Activated naive CD4-positive, alpha-beta T cell treated with anti-CD3 and anti-CD28 coated beads, Interleukin-2, amount 50 U/mL, for 72 hours (primary cell): ENCODE measurements around the gene C5orf15. TPM values are rescaled to one million over a fixed set of nuclear protein-coding genes. Genes with fewer than 3 reads are reported as not detected.
A peak's percentile ranks its signal among the peaks of the same experiment; 100 is the strongest.
"Not testable (repeated sequence)": the region's sequence is repeated elsewhere in the genome, so short reads cannot be mapped to it uniquely, and the experiment has no call there.

ENCODE experiments used
- ATAC-seq, 2 donors: fragments of 150-1000 bp; cut with Tn5 transposase; 2 replicates each; pipeline ENCODE4 v1.10.0; 2021; ENCODE audit warnings: mild to moderate bottlenecking in 2 of 2, moderate library complexity in 2 of 2
- DNase-seq, 2 donors: peaks; one replicate each; pipeline ENCODE4 v3.0.0; 2021 to 2022; ENCODE audit warnings: low spot score in 2 of 2
- H3K27ac Mint-ChIP-seq, 2 donors: one replicate each; pipeline ENCODE4 v1.8.0; 2022; ENCODE audit warnings: mild to moderate bottlenecking in 2 of 2, mixed read lengths in 2 of 2
- H3K36me3 Mint-ChIP-seq, 2 donors: one replicate each; pipeline ENCODE4 v1.8.0; 2022; ENCODE audit warnings: mixed read lengths in 2 of 2
- H3K9me3 Mint-ChIP-seq, 2 donors: one replicate each; pipeline ENCODE4 v1.8.0; 2022; ENCODE audit warnings: mixed read lengths in 2 of 2
- total RNA-seq, 2 donors: library from RNA; stranded (reverse); gene quantifications; one replicate each; pipeline ENCODE4 v1.2.3, GENCODE V29; 2022

Gene C5orf15
- total RNA-seq, 2 donors from 2014 or later, result 20.6 to 28.1 TPM

DNA sequence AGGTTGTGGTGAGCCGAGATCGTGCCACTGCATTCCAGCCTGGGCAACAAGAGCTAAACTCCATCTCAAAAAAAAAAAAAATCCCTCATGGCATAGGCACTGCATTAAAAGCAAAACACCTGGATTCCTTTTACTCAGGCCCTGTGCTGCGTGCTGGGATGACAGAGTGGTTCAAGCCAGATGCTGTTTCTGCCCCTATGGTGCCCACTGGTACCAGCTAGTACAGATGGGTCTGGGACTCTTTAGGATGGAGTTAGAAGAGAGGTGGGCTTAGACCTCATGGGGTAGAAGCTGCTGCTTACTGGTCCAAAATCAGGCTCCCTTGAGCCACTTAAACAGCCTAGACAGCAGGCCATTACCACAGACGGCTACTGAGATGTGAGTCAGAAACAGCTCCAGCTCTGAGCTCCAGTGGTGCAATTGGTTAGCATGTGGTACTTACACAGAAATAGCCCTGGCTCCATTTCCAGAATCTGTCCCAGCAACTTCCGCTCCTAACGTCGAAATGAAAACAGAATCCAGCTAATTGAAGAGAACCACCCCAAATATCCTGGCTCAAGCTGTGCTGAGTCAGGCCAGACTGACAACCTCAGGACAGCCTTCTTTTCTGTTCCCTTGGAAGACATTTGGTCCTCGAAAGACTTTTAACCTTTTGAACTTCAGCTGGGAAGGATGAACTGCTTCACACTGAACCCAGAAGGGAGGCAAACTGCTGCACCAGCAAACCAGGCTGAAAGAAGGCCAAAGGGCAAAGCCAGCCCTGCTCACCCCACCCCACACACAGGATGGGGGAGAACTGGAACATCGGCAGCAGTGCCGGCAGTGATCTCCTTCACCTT lies 15.5 kb downstream of the C5orf15 start:
- Mint-ChIP-seq H3K27ac (no peak overlapping the region), H3K36me3 (peaks cover 0 to 15% of the 10 kb centered on the region in 2 donors), H3K9me3 (no peaks in the 10 kb centered on the region)
- DNase-seq, result no peak
- ATAC-seq, result no peak

DNA sequence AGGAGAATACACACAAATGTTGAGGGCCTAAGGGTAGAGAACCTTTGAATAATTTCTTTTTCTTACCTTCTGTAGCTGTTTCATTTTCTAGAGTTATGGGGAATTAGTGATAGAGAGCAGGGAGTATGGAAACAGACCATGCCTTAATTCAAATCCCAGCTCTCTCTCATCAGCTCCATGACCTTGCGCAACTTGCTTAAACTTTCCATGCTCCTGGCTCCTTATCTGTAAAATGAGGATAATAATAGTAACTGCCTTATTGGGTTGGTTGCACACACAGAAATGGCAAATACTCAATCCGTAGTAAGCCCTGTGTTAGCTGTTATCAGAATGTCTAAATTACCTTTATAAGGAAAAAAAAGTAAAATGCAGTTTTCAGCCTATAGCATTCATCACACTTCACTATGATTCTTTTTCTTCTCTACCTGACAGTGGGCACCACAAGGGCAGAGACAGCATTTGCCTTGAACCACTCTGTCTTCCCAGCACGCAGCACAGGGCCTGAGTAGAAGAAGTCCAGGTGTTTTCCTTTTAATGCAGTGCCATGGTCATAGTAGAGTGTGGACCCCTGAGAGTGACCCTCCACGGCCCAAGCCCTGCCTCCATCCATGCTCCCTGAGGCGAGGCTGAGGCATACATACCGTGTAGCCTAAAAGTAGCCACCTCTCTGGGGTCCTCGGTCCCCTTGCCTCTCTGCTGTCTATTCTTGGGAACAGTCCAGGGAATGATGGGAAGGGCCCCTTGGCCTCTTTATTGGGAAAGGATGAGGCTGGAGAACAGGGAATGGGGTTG lies 17.4 kb downstream of the C5orf15 start:
- H3K9me3 Mint-ChIP-seq, result no peaks in the 10 kb centered on the region
- peaks cover 0 to 12% of the 10 kb centered on the region in 2 donors for H3K36me3 Mint-ChIP-seq
- H3K27ac Mint-ChIP-seq, result peak overlapping the region in 1 of 2 donors; percentile 65
- ATAC-seq (no peak), DNase-seq (no peak)

DNA sequence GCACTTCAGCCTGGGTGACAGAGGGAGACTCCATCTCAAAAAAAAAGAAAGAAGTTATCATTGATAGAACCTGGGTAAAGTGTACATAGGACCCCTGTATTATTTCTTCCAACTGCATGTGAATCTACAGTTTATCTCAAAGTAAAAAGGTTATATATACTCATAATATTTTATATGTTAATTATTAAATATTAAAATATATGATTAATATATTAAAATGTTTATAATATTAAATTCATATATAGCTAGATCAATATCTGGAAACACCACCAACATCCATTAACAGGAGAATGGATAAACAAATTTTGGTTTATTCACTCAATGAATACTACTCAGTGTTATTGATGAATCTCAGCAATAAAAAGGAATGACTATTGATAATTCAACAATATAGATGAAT lies 19.7 kb downstream of the C5orf15 start:
- ATAC-seq, result no peak
- Mint-ChIP-seq H3K27ac (no peak overlapping the region), H3K9me3 (no peaks in the 10 kb centered on the region), H3K36me3 (no peaks in the 10 kb centered on the region)
- no peak for DNase-seq

DNA sequence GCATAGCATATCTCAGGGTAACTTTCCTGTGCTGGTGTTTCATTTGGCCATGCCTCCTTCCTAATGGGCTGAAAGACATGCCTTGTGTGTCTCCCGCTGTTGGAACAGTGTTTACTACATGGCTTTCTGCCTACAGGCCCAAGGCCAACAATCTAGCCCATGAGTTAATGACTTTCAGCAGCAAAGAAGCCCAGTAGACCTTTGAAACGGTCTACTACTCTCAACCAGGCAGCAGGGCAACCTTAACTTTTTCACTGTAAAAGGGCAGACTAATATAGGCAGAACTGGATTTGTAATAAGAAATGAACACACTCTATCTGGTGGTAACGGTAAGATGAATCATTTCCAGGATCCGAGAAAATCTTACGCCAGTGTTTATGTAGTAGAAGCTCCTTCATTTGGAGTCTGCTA lies 21.0 kb downstream of the C5orf15 start:
- DNase-seq (no peak), ATAC-seq (no peak)
- H3K36me3 Mint-ChIP-seq, result no peaks in the 10 kb centered on the region
- H3K9me3 Mint-ChIP-seq, result no peaks in the 10 kb centered on the region
- no peak overlapping the region for H3K27ac Mint-ChIP-seq

DNA sequence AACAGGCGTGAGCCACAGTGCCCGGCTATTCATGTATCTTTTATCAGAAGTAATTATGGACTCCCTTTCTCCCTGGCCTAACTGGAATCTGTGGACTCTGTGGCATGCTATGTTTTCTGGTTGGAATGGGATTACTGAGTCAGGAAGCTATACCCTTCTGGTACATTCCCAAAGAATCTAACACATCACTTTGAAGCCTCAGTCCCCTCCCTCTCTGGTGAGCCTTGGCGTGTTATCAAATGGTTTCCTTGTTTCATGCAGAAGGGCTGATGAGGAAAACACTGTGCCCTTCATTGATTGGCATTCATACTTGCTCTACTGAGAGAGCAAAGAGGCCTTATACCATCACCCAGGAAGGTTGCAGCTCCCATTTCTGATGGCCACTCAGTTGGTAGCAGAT lies 22.9 kb downstream of the C5orf15 start:
- Mint-ChIP-seq H3K9me3 (no peaks in the 10 kb centered on the region), H3K27ac (no peak overlapping the region), H3K36me3 (no peaks in the 10 kb centered on the region)
- DNase-seq (no peak), ATAC-seq (no peak)

DNA sequence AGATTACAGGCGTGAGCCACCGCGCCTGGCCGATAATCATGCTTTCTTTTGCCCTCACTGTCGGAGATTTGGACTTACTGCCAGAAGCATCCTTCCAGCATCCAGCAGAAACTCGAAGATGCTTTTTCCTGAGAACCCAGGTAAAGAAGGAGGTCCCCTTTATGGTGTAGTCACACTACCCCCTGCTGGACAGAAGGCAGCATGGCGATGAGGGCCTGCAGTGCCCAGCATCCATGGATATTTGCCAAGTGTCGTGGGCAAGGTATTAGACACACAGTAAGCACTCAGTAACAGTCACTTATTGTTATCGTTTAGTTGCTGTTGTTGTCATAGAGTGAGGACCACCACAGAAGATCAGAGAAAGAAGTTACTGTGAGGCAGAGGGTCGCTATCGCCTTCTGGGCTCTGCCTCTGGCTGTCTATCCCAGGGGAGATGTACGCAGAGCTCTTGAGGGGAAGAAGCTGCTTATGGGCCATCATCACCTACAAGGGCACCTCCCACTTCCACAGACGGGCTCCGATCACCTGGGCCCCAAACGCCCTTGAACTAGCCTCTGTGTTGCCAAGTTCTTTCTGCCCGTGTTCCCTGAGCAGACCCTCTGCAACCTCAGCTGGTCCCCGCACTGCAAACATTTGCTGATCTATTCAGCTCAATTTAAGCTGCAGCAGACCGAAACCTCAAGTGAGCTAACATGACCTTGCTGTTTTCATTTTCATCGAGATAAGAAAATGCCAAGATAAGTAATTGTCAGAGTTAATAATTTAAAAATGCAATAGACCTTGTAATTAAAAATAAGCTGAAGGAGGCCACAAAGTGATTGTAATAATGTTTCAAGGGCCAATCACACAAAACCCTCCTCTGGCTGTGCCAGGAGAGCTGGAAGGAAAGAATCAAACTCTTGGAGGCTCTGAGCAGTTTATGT lies 23.9 kb downstream of the C5orf15 start:
- no peak overlapping the region for H3K27ac Mint-ChIP-seq
- DNase-seq, result peak in 1 of 2 donors; percentile 64
- no peaks in the 10 kb centered on the region for H3K36me3 Mint-ChIP-seq
- no peaks in the 10 kb centered on the region for H3K9me3 Mint-ChIP-seq
- peak; percentile 57 to 70 for ATAC-seq

DNA sequence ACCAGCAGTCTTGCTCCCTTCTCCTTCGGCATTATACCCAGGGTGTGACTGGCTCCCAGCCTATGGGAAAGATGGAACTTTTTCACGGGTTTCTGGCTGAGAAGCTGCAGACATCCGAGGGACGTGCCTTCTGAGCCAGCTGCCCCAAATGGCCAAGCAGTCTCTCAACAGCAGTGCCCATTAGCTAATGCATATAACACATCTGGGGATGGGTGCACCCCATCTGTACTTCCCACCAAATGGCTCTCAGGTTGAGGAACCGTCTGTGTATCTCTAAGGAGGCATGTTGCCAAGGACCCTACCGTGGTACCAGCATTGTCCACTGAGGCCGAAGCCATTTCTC lies 25.0 kb downstream of the C5orf15 start:
- DNase-seq, result no peak
- Mint-ChIP-seq H3K36me3 (no peaks in the 10 kb centered on the region), H3K9me3 (no peaks in the 10 kb centered on the region), H3K27ac (no peak overlapping the region)
- ATAC-seq, result no peak

DNA sequence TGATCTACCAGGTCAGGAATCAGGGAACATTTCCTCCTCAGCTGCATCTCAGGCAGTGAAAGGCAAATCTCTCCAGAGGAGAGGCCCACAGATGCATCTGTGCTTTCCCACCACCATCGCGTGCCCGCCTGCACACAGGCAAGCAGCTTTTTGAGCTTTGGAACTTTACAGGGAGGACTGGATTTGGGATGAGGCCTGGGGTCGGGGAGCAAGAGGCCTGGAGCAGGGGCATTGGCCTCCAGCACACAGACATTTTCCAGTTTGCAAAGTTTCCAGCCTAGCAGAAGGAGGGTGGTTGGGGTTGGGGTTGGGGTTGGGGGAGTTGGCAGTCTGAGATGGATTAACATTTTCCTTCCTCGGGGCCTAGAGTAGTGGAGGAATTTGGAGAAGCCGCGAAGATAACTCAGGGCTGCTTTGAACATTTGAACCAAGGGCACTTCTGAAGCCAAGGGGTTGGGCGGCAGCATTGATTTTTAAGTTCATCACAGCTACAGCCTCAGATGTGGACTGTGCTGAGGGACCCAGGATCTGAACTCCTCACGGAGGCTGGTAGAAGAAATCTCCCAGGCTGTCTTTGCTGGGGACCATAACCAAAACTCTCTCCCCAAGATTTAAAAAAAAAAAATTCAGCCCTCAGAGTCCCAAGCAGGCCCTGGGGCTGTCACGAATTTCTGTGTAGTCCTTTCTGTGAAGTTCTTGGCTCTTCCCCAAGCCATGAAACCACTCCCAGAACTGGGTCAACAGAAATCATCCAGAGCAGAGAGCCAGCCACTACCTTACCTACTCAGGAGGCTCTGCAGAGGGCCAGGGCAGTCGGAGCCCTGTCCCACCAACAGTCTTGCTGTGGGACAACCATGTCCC lies 25.6 kb downstream of the C5orf15 start:
- Mint-ChIP-seq H3K36me3 (no peaks in the 10 kb centered on the region), H3K9me3 (no peaks in the 10 kb centered on the region), H3K27ac (no peak overlapping the region)
- DNase-seq (no peak), ATAC-seq (no peak)

DNA sequence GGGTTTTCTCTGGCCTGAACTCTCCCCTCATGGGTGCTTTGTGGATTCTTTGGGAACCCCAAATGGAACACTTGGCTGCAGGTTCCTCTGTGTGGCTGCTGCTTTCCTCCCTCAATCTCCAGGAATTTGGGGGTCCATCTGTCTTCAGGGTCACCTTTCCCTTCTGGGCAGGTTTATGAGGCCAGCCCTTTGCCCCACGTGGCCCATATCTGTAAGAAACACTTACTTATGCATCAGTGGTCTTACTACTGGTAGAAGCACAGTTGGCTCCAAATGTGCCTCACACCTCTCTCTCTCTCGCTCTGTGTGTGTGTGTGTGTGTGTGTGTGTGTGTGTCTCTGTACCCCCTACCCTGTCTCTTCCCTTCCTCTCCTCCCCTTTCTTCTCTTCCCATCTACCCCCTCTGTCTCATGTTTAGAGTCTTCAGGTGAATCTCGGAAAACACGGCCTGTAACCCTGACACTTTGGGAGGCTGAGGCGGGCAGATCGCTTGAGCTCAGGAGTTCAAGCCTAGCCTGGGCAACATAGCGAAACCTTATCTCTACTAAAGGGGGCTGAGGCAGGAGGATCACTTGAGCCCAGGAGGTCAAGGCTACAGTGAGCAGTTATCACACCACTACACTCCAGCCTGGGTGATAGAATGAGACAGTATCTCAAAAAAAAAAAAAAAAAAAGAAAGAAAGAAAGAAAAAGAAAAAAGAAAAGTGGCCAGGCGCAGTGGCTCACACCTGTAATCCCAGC lies 26.8 kb downstream of the C5orf15 start:
- H3K9me3 Mint-ChIP-seq, result no peaks in the 10 kb centered on the region
- H3K36me3 Mint-ChIP-seq, result peaks cover 0 to 2% of the 10 kb centered on the region in 2 donors
- no peak for ATAC-seq

DNA sequence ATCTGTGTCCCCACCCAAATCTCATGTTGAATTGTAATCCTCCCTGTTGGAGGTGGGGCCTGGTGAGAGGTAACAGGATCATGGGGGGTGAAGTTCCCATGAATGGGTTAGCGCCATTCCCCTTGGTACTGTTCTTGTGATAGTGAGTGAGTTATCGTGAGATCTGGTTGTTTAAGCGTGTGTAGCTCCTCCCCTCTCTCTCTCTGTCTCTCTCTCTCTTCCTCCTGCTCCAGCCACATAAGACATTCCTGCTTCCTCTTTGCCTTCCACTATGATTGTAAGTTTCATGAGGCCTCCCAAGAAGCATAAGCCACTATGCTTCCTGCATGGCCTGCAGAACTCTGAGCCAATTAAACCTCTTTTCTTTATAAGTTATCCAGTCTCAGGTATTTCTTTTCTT lies 28.8 kb downstream of the C5orf15 start:
- DNase-seq (no peak), ATAC-seq (no peak)
- no peak overlapping the region for H3K27ac Mint-ChIP-seq
- H3K9me3 Mint-ChIP-seq, result no peaks in the 10 kb centered on the region
- H3K36me3 Mint-ChIP-seq, result peaks cover 0 to 6% of the 10 kb centered on the region in 2 donors

More for the DNA sequence above, 26.8 kb downstream of the C5orf15 start:
- H3K27ac Mint-ChIP-seq, result peak overlapping the region in 1 of 2 donors; percentile 81
- DNase-seq, result no peak

DNA sequence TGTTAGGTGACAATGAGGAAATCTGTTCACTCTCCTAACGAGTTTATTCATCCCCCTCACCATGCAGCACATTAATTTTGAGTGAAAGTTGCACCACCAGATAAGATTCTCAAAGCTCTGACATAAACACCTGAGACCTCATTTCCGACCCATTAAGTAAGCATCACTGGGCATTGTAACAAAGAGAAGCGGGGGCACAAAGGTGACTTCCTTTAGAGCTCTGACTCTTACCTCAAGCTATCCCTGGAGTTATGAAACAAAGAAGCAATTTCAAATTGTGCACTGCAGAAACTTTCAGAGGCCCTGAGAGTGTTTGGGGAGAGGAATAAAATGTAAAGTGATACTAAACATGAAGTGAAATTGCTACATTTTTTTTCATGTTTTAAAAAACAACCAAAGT lies 29.5 kb downstream of the C5orf15 start:
- H3K36me3 Mint-ChIP-seq, result peaks cover 0 to 6% of the 10 kb centered on the region in 2 donors
- H3K9me3 Mint-ChIP-seq, result no peaks in the 10 kb centered on the region
- no peak for ATAC-seq
- DNase-seq, result no peak
- no peak overlapping the region for H3K27ac Mint-ChIP-seq

DNA sequence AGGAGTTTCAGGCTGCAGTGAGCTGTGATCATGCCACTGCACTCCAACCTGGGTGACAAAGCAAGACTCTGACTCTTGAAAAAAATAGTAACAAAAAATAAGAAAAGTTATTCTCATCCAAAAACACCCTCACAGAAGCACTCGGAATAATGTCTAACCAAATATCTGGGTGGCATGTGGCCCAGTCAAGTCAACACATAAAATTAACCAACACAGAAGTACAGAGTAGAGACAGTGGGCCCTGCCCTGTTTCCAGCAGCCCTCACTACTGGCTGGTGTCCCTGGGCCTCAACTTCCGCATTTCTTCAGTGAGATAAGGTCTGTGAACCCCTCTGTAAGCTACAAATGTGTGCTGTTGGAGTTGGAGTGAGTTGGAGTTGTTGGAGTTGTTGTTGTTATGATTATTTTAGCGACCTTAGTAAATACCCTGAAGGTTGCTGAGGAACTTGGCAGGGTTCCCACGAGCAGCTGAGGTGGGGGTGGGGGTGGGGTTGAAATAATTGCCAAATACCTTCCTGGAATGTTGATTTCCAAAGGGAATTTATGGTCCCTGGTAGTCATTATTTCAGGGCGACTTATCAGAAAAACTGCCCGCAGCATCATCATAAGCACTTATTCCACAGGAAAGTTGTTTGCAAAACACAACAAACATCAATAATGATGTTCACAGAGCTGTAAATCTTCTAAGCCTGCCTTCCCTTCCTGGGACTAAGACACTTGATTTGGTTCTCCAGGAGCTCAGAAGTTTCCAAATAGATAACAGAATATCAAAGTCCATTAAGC lies 30.2 kb downstream of the C5orf15 start:
- DNase-seq (no peak), ATAC-seq (no peak)
- H3K27ac Mint-ChIP-seq, result no peak overlapping the region
- H3K36me3 Mint-ChIP-seq, result peaks cover 0 to 6% of the 10 kb centered on the region in 2 donors
- no peaks in the 10 kb centered on the region for H3K9me3 Mint-ChIP-seq

DNA sequence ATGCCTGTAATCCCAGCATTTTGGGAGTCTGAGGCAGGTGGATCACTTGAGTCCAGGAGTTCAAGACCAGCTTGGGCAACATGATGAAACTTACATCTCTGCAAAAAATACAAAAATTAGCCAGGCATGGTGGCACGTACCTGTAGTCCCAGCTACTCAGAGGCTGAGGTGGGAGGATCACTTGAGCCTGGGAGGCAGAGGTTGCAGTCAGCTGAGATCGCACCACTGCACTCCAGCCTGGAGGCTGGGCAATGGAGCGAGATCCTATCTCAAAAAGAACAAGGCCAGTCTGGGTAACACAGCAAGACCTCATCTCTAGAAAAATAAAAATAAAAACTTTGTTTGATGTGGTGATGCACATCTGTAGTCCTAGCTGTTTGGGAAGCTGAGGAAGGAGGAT lies 30.8 kb downstream of the C5orf15 start:
- not testable (repeated sequence) for H3K9me3 Mint-ChIP-seq, ATAC-seq, H3K36me3 Mint-ChIP-seq, H3K27ac Mint-ChIP-seq, DNase-seq

DNA sequence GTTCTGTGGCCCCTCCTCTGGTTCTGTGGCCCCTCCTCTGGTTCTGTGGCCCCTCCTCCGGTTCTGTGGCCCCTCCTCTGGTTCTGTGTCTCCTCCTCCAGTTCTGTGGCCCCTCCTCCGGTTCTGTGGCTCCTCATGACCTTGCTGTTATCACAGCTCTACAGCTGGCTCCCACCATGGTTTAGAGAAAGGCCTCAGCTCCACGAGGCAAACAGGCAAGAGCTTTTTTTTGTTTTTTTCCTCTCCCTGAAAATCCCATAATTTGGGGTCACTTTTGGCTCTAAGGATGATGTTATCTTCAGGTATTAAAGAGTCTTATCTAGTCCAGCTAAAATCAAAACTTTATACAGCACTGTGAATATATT lies 31.8 kb downstream of the C5orf15 start:
- Mint-ChIP-seq H3K9me3 (no peaks in the 10 kb centered on the region), H3K36me3 (peaks cover 0 to 6% of the 10 kb centered on the region in 2 donors), H3K27ac (peak overlapping the region in 1 of 2 donors; percentile 86)
- DNase-seq (no peak), ATAC-seq (no peak)
